ENCODE data around the gene PARD3. TPM values are rescaled to one million over a fixed set of nuclear protein-coding genes. Genes with fewer than 3 reads are reported as not detected.

PARD3 gene
- total RNA-seq, 1 donor from 2014 or later = 35.4 TPM

GRCh38 chr10:34760606-34761005 is 54.5 kb downstream of the PARD3 start:
- H3K4me3 ChIP-seq (ENCODE audit: insufficient read depth, low read depth, low read length) = no peak overlapping the region
- H3K4me2 ChIP-seq (ENCODE audit: low read length) = no peak overlapping the region
- no peaks in the 10 kb centered on the region for H3K36me3 Mint-ChIP-seq (ENCODE audit: low read depth, unreplicated experiment)
- no peak for TF ChIP-seq CTCF (IDR thresholded peaks at IDR 0.05; ENCODE audit: insufficient read depth, low read depth, low read length)
- no peak for TF ChIP-seq EZH2 (IDR thresholded peaks at IDR 0.05; ENCODE audit: insufficient read depth, low read length)
- peak; percentile 49 for DNase-seq (ENCODE audit: low read depth)
- H2AFZ ChIP-seq (ENCODE audit: low read depth, low read length) = no peak overlapping the region
- no peak overlapping the region for H3K4me3 Mint-ChIP-seq (ENCODE audit: unreplicated experiment)
- H4K20me1 ChIP-seq (ENCODE audit: insufficient read depth, low read length) = peaks cover 23% of the 10 kb centered on the region
- no peak for FAIRE-seq
- peaks cover 13% of the 10 kb centered on the region for H3K4me1 ChIP-seq (ENCODE audit: insufficient read depth, low read length)
- peaks cover 25% of the 10 kb centered on the region for H3K4me1 Mint-ChIP-seq (ENCODE audit: low read depth, unreplicated experiment)
- no peaks in the 10 kb centered on the region for H3K27me3 ChIP-seq (ENCODE audit: insufficient read depth, low read length)
- no peak overlapping the region for H3K27ac ChIP-seq (ENCODE audit: low read depth, low read length)
- no peak overlapping the region for H3K9ac ChIP-seq (ENCODE audit: low read length)
- H3K79me2 ChIP-seq (ENCODE audit: insufficient read depth, low read length) = peaks cover 51% of the 10 kb centered on the region
- no peaks in the 10 kb centered on the region for H3K27me3 Mint-ChIP-seq (ENCODE audit: low read depth, unreplicated experiment)
- H3K9me3 Mint-ChIP-seq (ENCODE audit: unreplicated experiment) = no peaks in the 10 kb centered on the region
- no peaks in the 10 kb centered on the region for H3K9me3 ChIP-seq (ENCODE audit: insufficient read depth, low read depth, low read length)
- H3K27ac Mint-ChIP-seq (ENCODE audit: unreplicated experiment) = no peak overlapping the region
- no peaks in the 10 kb centered on the region for H3K36me3 ChIP-seq (ENCODE audit: insufficient read depth, low read length)

GRCh38 chr10:34759837-34760215 is 55.3 kb downstream of the PARD3 start:
- Histone ChIP-seq H3K27me3 (ENCODE audit: insufficient read depth, low read length) (no peaks in the 10 kb centered on the region), H3K4me1 (ENCODE audit: insufficient read depth, low read length) (peaks cover 13% of the 10 kb centered on the region), H3K4me3 (ENCODE audit: insufficient read depth, low read depth, low read length) (no peak overlapping the region), H3K27ac (ENCODE audit: low read depth, low read length) (no peak overlapping the region), H2AFZ (ENCODE audit: low read depth, low read length) (no peak overlapping the region), H3K9me3 (ENCODE audit: insufficient read depth, low read depth, low read length) (no peaks in the 10 kb centered on the region), H4K20me1 (ENCODE audit: insufficient read depth, low read length) (peaks cover 19% of the 10 kb centered on the region), H3K9ac (ENCODE audit: low read length) (no peak overlapping the region), H3K36me3 (ENCODE audit: insufficient read depth, low read length) (no peaks in the 10 kb centered on the region), H3K4me2 (ENCODE audit: low read length) (no peak overlapping the region), H3K79me2 (ENCODE audit: insufficient read depth, low read length) (peaks cover 52% of the 10 kb centered on the region)
- no peaks in the 10 kb centered on the region for H3K27me3 Mint-ChIP-seq (ENCODE audit: low read depth, unreplicated experiment)
- H3K4me1 Mint-ChIP-seq (ENCODE audit: low read depth, unreplicated experiment) = peaks cover 24% of the 10 kb centered on the region
- H3K27ac Mint-ChIP-seq (ENCODE audit: unreplicated experiment) = peak overlapping the region; percentile 34
- DNase-seq (ENCODE audit: low read depth) (no peak), FAIRE-seq (no peak)
- no peaks in the 10 kb centered on the region for H3K9me3 Mint-ChIP-seq (ENCODE audit: unreplicated experiment)
- TF ChIP-seq EZH2 (IDR thresholded peaks at IDR 0.05; ENCODE audit: insufficient read depth, low read length) (no peak), CTCF (IDR thresholded peaks at IDR 0.05; ENCODE audit: insufficient read depth, low read depth, low read length) (no peak)
- no peak overlapping the region for H3K4me3 Mint-ChIP-seq (ENCODE audit: unreplicated experiment)
- peaks cover 2% of the 10 kb centered on the region for H3K36me3 Mint-ChIP-seq (ENCODE audit: low read depth, unreplicated experiment)

GRCh38 chr10:34759161-34759836 is 55.8 kb downstream of the PARD3 start:
- TF ChIP-seq EZH2 (IDR thresholded peaks at IDR 0.05; ENCODE audit: insufficient read depth, low read length) = no peak
- TF ChIP-seq CTCF (IDR thresholded peaks at IDR 0.05; ENCODE audit: insufficient read depth, low read depth, low read length) = no peak
- H3K27me3 Mint-ChIP-seq (ENCODE audit: low read depth, unreplicated experiment) = no peaks in the 10 kb centered on the region
- peaks cover 54% of the 10 kb centered on the region for H3K79me2 ChIP-seq (ENCODE audit: insufficient read depth, low read length)
- H3K4me1 Mint-ChIP-seq (ENCODE audit: low read depth, unreplicated experiment) = peaks cover 23% of the 10 kb centered on the region
- H3K27ac ChIP-seq (ENCODE audit: low read depth, low read length) = peak overlapping the region; percentile 60
- H4K20me1 ChIP-seq (ENCODE audit: insufficient read depth, low read length) = peaks cover 15% of the 10 kb centered on the region
- no peaks in the 10 kb centered on the region for H3K9me3 Mint-ChIP-seq (ENCODE audit: unreplicated experiment)
- no peaks in the 10 kb centered on the region for H3K9me3 ChIP-seq (ENCODE audit: insufficient read depth, low read depth, low read length)
- H3K4me1 ChIP-seq (ENCODE audit: insufficient read depth, low read length) = peaks cover 13% of the 10 kb centered on the region
- no peak for FAIRE-seq
- no peak overlapping the region for H3K9ac ChIP-seq (ENCODE audit: low read length)
- no peak overlapping the region for H3K4me3 ChIP-seq (ENCODE audit: insufficient read depth, low read depth, low read length)
- no peak overlapping the region for H3K4me3 Mint-ChIP-seq (ENCODE audit: unreplicated experiment)
- H3K27me3 ChIP-seq (ENCODE audit: insufficient read depth, low read length) = no peaks in the 10 kb centered on the region
- no peaks in the 10 kb centered on the region for H3K36me3 ChIP-seq (ENCODE audit: insufficient read depth, low read length)
- peak overlapping the region; percentile 76 for H3K4me2 ChIP-seq (ENCODE audit: low read length)
- peaks cover 2% of the 10 kb centered on the region for H3K36me3 Mint-ChIP-seq (ENCODE audit: low read depth, unreplicated experiment)
- H2AFZ ChIP-seq (ENCODE audit: low read depth, low read length) = no peak overlapping the region
- H3K27ac Mint-ChIP-seq (ENCODE audit: unreplicated experiment) = peak overlapping the region; percentile 16
- no peak for DNase-seq (ENCODE audit: low read depth)

All from astrocyte (in vitro differentiated cells and primary cell).